RWPE1 (cell line): ENCODE data around the gene STH.

Experiments
- CTCF ChIA-PET: fragments of 350-600 bp; sonication (Branson Sonifier 250); formaldehyde crosslinking; extraction: SDS; loops from one replicate; lab custom pipeline; 2021; lab: Yijun Ruan, JAX
- POLR2A ChIA-PET: fragments of 400-600 bp; formaldehyde crosslinking; extraction: SDS; loops from one replicate; lab custom pipeline; 2020; ENCODE audit warnings: antibody characterized with exemption; ENCODE audit not compliant: low non-redundant PET; lab: Yijun Ruan, JAX
- DNase-seq: peaks from one replicate; pipeline ENCODE4 v3.0.0; 2012; ENCODE audit warnings: low spot score
- H3K27ac ChIP-seq: fragments of 450-650 bp; 2 replicates; pipeline ENCODE4 v1.5.1; 2017
- TF ChIP-seq, protein P1 (sequence below): fragments of 450-650 bp; conservative IDR thresholded peaks from 2 replicates; pipeline ENCODE4 v1.5.1; 2017; ENCODE audit warnings: low read depth, mild to moderate bottlenecking

Gene STH

GRCh38 chr17:45960311-45960710 is 38.7 kb upstream of the STH start:
- no peak for DNase-seq
- ChIA-PET POLR2A (interaction anchor here (0.7 kb wide), 1 partner anchor 32 kb away, joined by 7 read pairs; no protein-coding TSS in a partner anchor), CTCF (interaction anchor here (1.6 kb wide), 1 partner anchor 11 kb away, joined by 4 read pairs; no protein-coding TSS in a partner anchor)
- TF ChIP-seq, protein P1, sequence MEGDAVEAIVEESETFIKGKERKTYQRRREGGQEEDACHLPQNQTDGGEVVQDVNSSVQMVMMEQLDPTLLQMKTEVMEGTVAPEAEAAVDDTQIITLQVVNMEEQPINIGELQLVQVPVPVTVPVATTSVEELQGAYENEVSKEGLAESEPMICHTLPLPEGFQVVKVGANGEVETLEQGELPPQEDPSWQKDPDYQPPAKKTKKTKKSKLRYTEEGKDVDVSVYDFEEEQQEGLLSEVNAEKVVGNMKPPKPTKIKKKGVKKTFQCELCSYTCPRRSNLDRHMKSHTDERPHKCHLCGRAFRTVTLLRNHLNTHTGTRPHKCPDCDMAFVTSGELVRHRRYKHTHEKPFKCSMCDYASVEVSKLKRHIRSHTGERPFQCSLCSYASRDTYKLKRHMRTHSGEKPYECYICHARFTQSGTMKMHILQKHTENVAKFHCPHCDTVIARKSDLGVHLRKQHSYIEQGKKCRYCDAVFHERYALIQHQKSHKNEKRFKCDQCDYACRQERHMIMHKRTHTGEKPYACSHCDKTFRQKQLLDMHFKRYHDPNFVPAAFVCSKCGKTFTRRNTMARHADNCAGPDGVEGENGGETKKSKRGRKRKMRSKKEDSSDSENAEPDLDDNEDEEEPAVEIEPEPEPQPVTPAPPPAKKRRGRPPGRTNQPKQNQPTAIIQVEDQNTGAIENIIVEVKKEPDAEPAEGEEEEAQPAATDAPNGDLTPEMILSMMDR: no peak
- H3K27ac ChIP-seq: no peak overlapping the region

- ChIA-PET CTCF (interaction anchor here (1.0 to 1.6 kb wide), 2 partner anchors 12 to 68 kb away, joined by 3 to 4 read pairs; no protein-coding TSS in a partner anchor), POLR2A (no interaction called here)
Observed at GRCh38 chr17:45961206-45961605, 37.8 kb upstream of the STH start.

DNA sequence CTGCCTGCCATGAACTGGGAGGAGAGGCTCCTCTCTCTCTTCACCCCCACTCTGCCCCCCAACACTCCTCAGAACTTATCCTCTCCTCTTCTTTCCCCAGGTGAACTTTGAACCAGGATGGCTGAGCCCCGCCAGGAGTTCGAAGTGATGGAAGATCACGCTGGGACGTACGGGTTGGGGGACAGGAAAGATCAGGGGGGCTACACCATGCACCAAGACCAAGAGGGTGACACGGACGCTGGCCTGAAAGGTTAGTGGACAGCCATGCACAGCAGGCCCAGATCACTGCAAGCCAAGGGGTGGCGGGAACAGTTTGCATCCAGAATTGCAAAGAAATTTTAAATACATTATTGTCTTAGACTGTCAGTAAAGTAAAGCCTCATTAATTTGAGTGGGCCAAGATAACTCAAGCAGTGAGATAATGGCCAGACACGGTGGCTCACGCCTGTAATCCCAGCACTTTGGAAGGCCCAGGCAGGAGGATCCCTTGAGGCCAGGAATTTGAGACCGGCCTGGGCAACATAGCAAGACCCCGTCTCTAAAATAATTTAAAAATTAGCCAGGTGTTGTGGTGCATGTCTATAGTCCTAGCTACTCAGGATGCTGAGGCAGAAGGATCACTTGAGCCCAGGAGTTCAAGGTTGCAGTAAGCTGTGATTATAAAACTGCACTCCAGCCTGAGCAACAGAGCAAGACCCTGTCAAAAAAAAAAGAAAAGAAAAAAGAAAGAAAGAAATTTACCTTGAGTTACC is 36.7 kb upstream of the STH start:
- H3K27ac ChIP-seq: no peak overlapping the region
- DNase-seq: no peak
- POLR2A ChIA-PET: no interaction called here
- TF ChIP-seq, protein P1: no peak
- CTCF ChIA-PET: no interaction called here

More at GRCh38 chr17:45961206-45961605, 37.8 kb upstream of the STH start:
- TF ChIP-seq, protein P1: no peak
- no peak overlapping the region for H3K27ac ChIP-seq
- no peak for DNase-seq

GRCh38 chr17:45963283-45963682 is 35.8 kb upstream of the STH start:
- TF ChIP-seq, protein P1: no peak
- no peak overlapping the region for H3K27ac ChIP-seq
- POLR2A ChIA-PET: no interaction called here
- no peak for DNase-seq
- CTCF ChIA-PET: interaction anchor here (0.6 kb wide), 1 partner anchor 1158 kb away, joined by 6 read pairs; no protein-coding TSS in a partner anchor

- ChIA-PET POLR2A (no interaction called here), CTCF (interaction anchor here (0.6 to 0.7 kb wide), 3 partner anchors 19 to 1779 kb away, joined by 3 to 6 read pairs (median 4); no protein-coding TSS in a partner anchor)
- no peak for DNase-seq
- TF ChIP-seq, protein P1: no peak
- no peak overlapping the region for H3K27ac ChIP-seq
Observed at GRCh38 chr17:45963889-45964288, 35.2 kb upstream of the STH start.

DNA sequence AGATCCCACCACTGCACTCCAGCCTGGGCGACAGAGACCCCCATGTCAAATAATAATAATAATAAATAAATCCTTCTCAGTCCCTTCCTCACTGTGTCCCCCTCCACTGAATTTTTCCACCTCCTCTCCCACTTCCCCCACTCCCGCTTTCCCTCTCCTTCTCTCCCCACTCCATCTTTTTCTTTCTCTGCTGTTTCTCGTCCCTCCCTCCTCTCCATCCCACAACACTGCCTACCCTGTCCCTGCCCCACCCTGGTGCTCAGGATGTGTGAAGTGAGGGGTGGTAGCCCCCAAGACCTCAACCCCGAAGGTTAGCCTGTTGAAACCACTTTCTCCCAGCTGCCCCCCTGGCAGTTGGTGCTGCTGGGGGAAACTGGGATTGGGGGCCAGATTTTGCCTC is 34.4 kb upstream of the STH start:
- no peak overlapping the region for H3K27ac ChIP-seq
- no peak for DNase-seq
- TF ChIP-seq, protein P1: no peak
- ChIA-PET POLR2A (no interaction called here), CTCF (no interaction called here)
